HG02943 (cell line): ENCODE measurements around the gene FRYL.
"Not testable (repeated sequence)": the region's sequence is repeated elsewhere in the genome, so short reads cannot be mapped to it uniquely, and the experiment has no call there.

Source experiments
- ATAC-seq: cut with Tn5 transposase; IDR thresholded peaks from one replicate; pipeline ENCODE4 v1.9.1; 2021; ENCODE audit warnings: mild to moderate bottlenecking, low read depth, moderate library complexity; ENCODE audit not compliant: unreplicated experiment

Gene FRYL

GRCh38 chr4:48668254-48669017 is 111.6 kb downstream of the FRYL start:
- no peak for ATAC-seq

GRCh38 chr4:48667148-48667547 is 112.9 kb downstream of the FRYL start:
- no peak for ATAC-seq

GRCh38 chr4:48665555-48666186 is 114.4 kb downstream of the FRYL start:
- ATAC-seq = no peak

- no peak for ATAC-seq
These were observed 115.1 kb downstream of the FRYL start for GRCh38 chr4:48664938-48665337.

GRCh38 chr4:48661391-48661790 is 118.7 kb downstream of the FRYL start:
- ATAC-seq = no peak

- no peak for ATAC-seq
These were observed 119.7 kb downstream of the FRYL start for GRCh38 chr4:48660347-48660746.

- no peak for ATAC-seq
These were observed 125.9 kb downstream of the FRYL start for GRCh38 chr4:48654015-48654664.

GRCh38 chr4:48653217-48654014 is 126.7 kb downstream of the FRYL start:
- no peak for ATAC-seq

- no peak for ATAC-seq
These were observed 128.2 kb downstream of the FRYL start for GRCh38 chr4:48651914-48652313.

- ATAC-seq = no peak
These were observed 130.6 kb downstream of the FRYL start for GRCh38 chr4:48649505-48649904.

- ATAC-seq = no peak
These were observed 134.8 kb downstream of the FRYL start for GRCh38 chr4:48645225-48645794.

- ATAC-seq = no peak
These were observed 137.4 kb downstream of the FRYL start for GRCh38 chr4:48642421-48643374.

GRCh38 chr4:48641401-48641800 is 138.7 kb downstream of the FRYL start:
- no peak for ATAC-seq

GRCh38 chr4:48640699-48641098 is 139.4 kb downstream of the FRYL start:
- ATAC-seq = no peak

GRCh38 chr4:48640225-48640624 is 139.9 kb downstream of the FRYL start:
- no peak for ATAC-seq

GRCh38 chr4:48639807-48640206 is 140.3 kb downstream of the FRYL start:
- no peak for ATAC-seq

- ATAC-seq = not testable (repeated sequence)
These were observed 141.5 kb downstream of the FRYL start for GRCh38 chr4:48638586-48638985.

GRCh38 chr4:48636911-48637310 is 143.2 kb downstream of the FRYL start:
- ATAC-seq = no peak

GRCh38 chr4:48635980-48636379 is 144.1 kb downstream of the FRYL start:
- ATAC-seq = no peak
